SU-DHL-6 (cell line): ENCODE data around the gene CCL20.

Experiments
- CTCF ChIP-seq: fragments of 200-600 bp; sonication (generic); IDR thresholded peaks from one replicate; pipeline ENCODE4 v1.5.1; 2017; ENCODE audit warnings: antibody characterized with exemption, mild to moderate bottlenecking, low read length, moderate library complexity; ENCODE audit not compliant: insufficient read depth, poor library complexity, severe bottlenecking
- EZH2phosphoT487 ChIP-seq: fragments of 200-600 bp; sonication (generic), shearing (Covaris generic); conservative IDR thresholded peaks from 2 replicates; pipeline ENCODE4 v1.6.1; 2018; ENCODE audit warnings: mild to moderate bottlenecking, antibody characterized with exemption, low read length, moderate library complexity, mixed read lengths

GRCh38 chr2:227789803-227790202 is 23.8 kb upstream of the CCL20 start:
- TF ChIP-seq CTCF (no peak), EZH2phosphoT487 (no peak)
